ENCODE measurements around the gene WRAP73. TPM values are rescaled to one million over a fixed set of nuclear protein-coding genes. Genes with fewer than 3 reads are reported as not detected.

WRAP73 gene
- total and polyA plus RNA-seq, 9 of the 15 experiments (the other 6 are each of a cell fraction or from before 2014, with no cell fraction given) = 4.3 to 51.8 (median 30.1) TPM

DNA sequence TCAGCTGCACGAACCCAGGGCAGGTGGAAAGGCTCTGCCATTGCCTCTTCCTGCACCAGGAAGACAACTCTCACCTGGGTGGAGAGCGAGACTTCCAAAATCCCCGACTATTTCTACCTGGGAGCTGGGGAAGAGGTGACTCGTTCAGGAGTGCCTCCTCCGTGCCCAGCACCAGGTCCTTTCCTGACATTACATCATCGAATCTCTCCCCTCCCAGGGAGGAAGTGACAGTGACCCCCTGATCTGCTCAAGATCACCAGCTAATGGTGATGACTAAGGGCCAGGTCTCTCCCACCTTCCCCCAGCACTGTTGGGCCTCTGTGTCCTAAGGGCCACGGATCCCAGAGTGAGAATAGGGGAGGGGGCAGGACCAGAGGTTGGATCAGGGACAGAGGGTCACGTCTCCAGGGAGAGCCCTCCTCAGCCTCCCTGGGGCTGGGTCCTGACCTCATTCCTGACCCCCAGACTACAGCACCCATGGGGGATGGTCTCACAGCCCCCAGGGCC is 45.4 kb downstream of the WRAP73 start (continued):
- TF ChIP-seq ZNF696 (CRISPR knock-in tag; conservative IDR thresholded peaks at IDR 0.05) (no peak), TSC22D4 (tag; IDR thresholded peaks at IDR 0.05) (no peak), POLR3G (IDR thresholded peaks at IDR 0.05; ENCODE audit: extremely low read depth, insufficient read length, insufficient replicate concordance) (no peak), ZNF232 (CRISPR knock-in tag; IDR thresholded peaks at IDR 0.05) (no peak), CHD2 (IDR thresholded peaks at IDR 0.05; ENCODE audit: low read depth, low read length) (no peak), ZNF347 (CRISPR knock-in tag; IDR thresholded peaks at IDR 0.05; ENCODE audit: low read depth) (no peak), MEF2D (tag; conservative IDR thresholded peaks at IDR 0.05; ENCODE audit: low read depth) (no peak), JUN (IDR thresholded peaks at IDR 0.05; ENCODE audit: borderline replicate concordance, low read depth, low read length) (peak; percentile 77), JUN (CRISPR knock-in tag; IDR thresholded peaks at IDR 0.05; ENCODE audit: borderline replicate concordance) (no peak), CCNT2 (IDR thresholded peaks at IDR 0.05; ENCODE audit: borderline replicate concordance, extremely low read depth, insufficient read length, low read depth, low read length) (no peak), TRIM24 (IDR thresholded peaks at IDR 0.05) (peak; percentile 7 to 28; a peak in 2 of 4 replicates), TCF3 (CRISPR knock-in tag; IDR thresholded peaks at IDR 0.05) (no peak), SRF (CRISPR knock-in tag; IDR thresholded peaks at IDR 0.05) (no peak; a peak in 1 of 4 replicates), FOXJ3 (CRISPR knock-in tag; IDR thresholded peaks at IDR 0.05) (no peak), TBP (optimal IDR thresholded peaks at IDR 0.05; ENCODE audit: low read depth, low read length) (no peak), ZNF263 (CRISPR knock-in tag; IDR thresholded peaks at IDR 0.05; ENCODE audit: borderline replicate concordance) (no peak; the same call in 1 of the 2 replicates), ZNF121 (CRISPR knock-in tag; conservative IDR thresholded peaks at IDR 0.05) (no peak), EP300 (IDR thresholded peaks at IDR 0.05; ENCODE audit: low read length) (peak; percentile 56; the same call in 1 of the 2 replicates)
- TF ChIP-seq, protein P1, sequence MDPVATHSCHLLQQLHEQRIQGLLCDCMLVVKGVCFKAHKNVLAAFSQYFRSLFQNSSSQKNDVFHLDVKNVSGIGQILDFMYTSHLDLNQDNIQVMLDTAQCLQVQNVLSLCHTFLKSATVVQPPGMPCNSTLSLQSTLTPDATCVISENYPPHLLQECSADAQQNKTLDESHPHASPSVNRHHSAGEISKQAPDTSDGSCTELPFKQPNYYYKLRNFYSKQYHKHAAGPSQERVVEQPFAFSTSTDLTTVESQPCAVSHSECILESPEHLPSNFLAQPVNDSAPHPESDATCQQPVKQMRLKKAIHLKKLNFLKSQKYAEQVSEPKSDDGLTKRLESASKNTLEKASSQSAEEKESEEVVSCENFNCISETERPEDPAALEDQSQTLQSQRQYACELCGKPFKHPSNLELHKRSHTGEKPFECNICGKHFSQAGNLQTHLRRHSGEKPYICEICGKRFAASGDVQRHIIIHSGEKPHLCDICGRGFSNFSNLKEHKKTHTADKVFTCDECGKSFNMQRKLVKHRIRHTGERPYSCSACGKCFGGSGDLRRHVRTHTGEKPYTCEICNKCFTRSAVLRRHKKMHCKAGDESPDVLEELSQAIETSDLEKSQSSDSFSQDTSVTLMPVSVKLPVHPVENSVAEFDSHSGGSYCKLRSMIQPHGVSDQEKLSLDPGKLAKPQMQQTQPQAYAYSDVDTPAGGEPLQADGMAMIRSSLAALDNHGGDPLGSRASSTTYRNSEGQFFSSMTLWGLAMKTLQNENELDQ (CRISPR knock-in tag; IDR thresholded peaks at IDR 0.05; ENCODE audit: borderline replicate concordance) = no peak
- TF ChIP-seq, protein P2, sequence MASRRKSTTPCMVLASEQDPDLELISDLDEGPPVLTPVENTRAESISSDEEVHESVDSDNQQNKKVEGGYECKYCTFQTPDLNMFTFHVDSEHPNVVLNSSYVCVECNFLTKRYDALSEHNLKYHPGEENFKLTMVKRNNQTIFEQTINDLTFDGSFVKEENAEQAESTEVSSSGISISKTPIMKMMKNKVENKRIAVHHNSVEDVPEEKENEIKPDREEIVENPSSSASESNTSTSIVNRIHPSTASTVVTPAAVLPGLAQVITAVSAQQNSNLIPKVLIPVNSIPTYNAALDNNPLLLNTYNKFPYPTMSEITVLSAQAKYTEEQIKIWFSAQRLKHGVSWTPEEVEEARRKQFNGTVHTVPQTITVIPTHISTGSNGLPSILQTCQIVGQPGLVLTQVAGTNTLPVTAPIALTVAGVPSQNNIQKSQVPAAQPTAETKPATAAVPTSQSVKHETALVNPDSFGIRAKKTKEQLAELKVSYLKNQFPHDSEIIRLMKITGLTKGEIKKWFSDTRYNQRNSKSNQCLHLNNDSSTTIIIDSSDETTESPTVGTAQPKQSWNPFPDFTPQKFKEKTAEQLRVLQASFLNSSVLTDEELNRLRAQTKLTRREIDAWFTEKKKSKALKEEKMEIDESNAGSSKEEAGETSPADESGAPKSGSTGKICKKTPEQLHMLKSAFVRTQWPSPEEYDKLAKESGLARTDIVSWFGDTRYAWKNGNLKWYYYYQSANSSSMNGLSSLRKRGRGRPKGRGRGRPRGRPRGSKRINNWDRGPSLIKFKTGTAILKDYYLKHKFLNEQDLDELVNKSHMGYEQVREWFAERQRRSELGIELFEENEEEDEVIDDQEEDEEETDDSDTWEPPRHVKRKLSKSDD (conservative IDR thresholded peaks at IDR 0.05; ENCODE audit: low read length) = no peak
- TF ChIP-seq, protein P3, sequence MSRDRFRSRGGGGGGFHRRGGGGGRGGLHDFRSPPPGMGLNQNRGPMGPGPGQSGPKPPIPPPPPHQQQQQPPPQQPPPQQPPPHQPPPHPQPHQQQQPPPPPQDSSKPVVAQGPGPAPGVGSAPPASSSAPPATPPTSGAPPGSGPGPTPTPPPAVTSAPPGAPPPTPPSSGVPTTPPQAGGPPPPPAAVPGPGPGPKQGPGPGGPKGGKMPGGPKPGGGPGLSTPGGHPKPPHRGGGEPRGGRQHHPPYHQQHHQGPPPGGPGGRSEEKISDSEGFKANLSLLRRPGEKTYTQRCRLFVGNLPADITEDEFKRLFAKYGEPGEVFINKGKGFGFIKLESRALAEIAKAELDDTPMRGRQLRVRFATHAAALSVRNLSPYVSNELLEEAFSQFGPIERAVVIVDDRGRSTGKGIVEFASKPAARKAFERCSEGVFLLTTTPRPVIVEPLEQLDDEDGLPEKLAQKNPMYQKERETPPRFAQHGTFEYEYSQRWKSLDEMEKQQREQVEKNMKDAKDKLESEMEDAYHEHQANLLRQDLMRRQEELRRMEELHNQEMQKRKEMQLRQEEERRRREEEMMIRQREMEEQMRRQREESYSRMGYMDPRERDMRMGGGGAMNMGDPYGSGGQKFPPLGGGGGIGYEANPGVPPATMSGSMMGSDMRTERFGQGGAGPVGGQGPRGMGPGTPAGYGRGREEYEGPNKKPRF (IDR thresholded peaks at IDR 0.05; ENCODE audit: low read depth, low read length) = no peak
